ENCODE measurements around the gene GRB10. TPM values are rescaled to one million over a fixed set of nuclear protein-coding genes. Genes with fewer than 3 reads are reported as not detected.

Gene GRB10
- total RNA-seq: 10 to 100 TPM; 56.8 to 71.1 (median 61.2) TPM

DNA sequence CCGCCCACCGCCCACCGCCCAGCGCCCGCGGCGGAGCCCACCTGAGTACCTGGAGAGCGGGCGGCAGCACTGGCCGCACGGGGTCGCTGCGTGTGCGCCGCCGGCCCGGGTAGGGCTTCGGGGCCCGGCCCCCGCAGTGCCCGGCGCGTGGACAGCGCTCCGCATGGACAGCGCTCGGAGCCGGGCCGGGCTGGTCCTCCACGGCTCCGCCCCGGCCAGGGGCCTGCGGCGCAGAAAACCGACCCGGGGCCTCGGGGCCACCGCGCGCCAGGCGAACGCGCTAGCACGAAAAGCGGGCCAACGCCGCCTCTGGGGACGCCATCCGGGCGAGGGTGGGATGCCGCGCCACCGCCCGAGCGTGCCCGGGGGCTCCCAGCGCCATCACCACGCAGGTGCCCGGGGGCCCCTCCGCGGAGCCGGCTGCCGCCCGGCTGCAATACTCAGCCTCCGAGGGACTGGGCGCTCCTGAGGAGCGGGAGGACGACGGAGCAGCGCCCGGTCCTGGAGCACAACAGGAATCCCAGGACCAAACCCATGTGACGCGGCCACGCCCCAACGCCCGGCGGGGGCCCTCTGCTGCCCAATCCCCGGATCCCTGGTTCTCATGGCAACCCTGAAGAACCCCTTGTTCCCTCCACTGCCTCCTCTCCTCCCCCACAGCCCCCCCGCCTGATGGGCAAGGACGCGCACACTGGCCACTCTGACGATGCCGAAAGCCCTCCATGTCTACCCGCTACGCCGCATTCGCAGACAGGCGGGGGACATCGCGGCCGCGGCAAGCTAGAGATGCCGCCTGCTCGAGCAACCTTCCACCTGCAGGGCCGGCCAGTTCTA is at the start of gene GRB10:
Gene GRB10, minus strand, starts transcription at position 522 of the 834 bp plus-strand sequence. CDS start 50,574 bp downstream, outside the sequence.
- H3K27me3 ChIP-seq: no peaks in the 10 kb centered on the region
- peaks cover 0 to 8% of the 10 kb centered on the region in 2 donors for H3K4me1 ChIP-seq
- TF ChIP-seq, protein P1, sequence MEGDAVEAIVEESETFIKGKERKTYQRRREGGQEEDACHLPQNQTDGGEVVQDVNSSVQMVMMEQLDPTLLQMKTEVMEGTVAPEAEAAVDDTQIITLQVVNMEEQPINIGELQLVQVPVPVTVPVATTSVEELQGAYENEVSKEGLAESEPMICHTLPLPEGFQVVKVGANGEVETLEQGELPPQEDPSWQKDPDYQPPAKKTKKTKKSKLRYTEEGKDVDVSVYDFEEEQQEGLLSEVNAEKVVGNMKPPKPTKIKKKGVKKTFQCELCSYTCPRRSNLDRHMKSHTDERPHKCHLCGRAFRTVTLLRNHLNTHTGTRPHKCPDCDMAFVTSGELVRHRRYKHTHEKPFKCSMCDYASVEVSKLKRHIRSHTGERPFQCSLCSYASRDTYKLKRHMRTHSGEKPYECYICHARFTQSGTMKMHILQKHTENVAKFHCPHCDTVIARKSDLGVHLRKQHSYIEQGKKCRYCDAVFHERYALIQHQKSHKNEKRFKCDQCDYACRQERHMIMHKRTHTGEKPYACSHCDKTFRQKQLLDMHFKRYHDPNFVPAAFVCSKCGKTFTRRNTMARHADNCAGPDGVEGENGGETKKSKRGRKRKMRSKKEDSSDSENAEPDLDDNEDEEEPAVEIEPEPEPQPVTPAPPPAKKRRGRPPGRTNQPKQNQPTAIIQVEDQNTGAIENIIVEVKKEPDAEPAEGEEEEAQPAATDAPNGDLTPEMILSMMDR (IDR thresholded peaks at IDR 0.05): no peak
- H3K36me3 ChIP-seq: no peaks in the 10 kb centered on the region
- DNase-seq (ENCODE audit: low spot score in 2 of 2): no peak
- H3K9me3 ChIP-seq: no peaks in the 10 kb centered on the region
- intact Hi-C loops (cut with DNase I; ENCODE audit: low total_unique reads): no loop called here
- peak within 1 kb of the TSS in 1 of 2 donors; percentile 54 for H3K27ac ChIP-seq
- peak within 1 kb of the TSS; percentile 40 to 72 (median 58) for H3K4me3 ChIP-seq

DNA sequence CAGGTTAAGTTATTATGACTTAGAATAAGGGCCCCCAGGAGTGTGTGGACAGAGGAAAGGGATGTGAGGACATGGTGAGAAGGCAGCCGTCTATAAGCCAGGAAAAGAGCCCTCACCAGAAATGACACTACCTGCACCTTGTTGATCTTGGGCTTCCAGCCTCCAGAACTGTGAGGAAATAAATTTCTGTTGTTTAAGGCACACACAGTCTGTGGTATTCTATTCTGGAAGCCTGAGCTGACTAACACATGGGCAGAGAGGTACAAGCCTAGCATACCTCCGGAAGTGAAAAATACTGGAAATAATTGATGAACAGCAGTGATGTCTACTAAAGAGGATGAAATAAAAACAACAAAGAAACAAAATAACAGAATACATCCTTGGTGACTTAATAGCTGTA is 46.1 kb upstream of the GRB10 start:
- intact Hi-C loops (cut with DNase I; ENCODE audit: low total_unique reads): no loop called here
- H3K4me3 ChIP-seq: no peak overlapping the region

DNA sequence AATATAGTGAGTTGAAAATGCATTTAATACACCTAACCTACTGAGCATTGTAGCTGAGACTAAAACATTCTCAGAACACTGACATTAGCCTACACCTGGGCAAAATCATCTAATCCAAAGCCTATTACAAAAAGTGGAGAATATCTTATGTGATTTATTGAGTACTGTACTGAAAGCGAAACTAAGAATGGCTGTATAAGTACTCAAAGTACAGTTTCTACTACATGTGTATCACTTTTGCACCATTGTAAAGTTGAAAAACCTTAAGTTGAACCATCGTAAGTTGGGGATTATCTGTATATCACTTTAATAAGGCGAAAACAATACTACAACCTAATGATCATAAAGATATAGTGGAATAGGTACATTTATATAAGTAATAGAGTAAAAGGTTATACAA is 45.4 kb upstream of the GRB10 start:
- Histone ChIP-seq H3K9me3 (no peaks in the 10 kb centered on the region), H3K4me1 (no peaks in the 10 kb centered on the region), H3K4me3 (no peak overlapping the region), H3K36me3 (no peaks in the 10 kb centered on the region), H3K27ac (no peak overlapping the region), H3K27me3 (no peaks in the 10 kb centered on the region)
- TF ChIP-seq POLR2A (IDR thresholded peaks at IDR 0.05): no peak
- no peak for TF ChIP-seq POLR2AphosphoS5 (IDR thresholded peaks at IDR 0.05)
- TF ChIP-seq, protein P1 (IDR thresholded peaks at IDR 0.05): no peak
- DNase-seq (ENCODE audit: low spot score in 2 of 2): no peak
- intact Hi-C loops (cut with DNase I; ENCODE audit: low total_unique reads): no loop called here

More for the DNA sequence above, 46.1 kb upstream of the GRB10 start:
- TF ChIP-seq, protein P1 (IDR thresholded peaks at IDR 0.05): no peak
- TF ChIP-seq POLR2AphosphoS5 (IDR thresholded peaks at IDR 0.05) (no peak), POLR2A (IDR thresholded peaks at IDR 0.05) (no peak)
- H3K9me3 ChIP-seq: no peaks in the 10 kb centered on the region
- H3K4me1 ChIP-seq: no peaks in the 10 kb centered on the region
- no peaks in the 10 kb centered on the region for H3K36me3 ChIP-seq
- H3K27ac ChIP-seq: no peak overlapping the region
- no peaks in the 10 kb centered on the region for H3K27me3 ChIP-seq
- DNase-seq (ENCODE audit: low spot score in 2 of 2): no peak

DNA sequence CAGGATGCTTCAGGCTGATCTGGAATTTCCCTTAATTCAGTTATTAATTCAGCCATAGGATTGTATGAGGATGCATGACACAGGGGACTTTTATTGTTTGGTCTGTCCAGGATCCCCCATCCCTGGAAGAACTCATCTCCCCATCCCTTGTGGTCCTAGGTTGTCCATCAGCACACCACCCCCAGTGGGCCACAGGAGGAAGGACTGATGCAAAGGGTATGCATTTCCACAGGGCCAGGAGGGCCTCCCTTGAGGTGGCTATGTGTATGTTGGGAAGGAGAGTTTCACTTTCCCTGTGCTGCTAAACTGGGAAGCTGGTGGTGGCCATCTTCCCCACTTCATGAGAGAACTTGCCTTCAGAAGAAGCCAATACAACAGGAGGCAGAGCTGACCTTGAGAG is 44.6 kb upstream of the GRB10 start:
- Histone ChIP-seq H3K27ac (no peak overlapping the region), H3K27me3 (no peaks in the 10 kb centered on the region), H3K9me3 (no peaks in the 10 kb centered on the region), H3K4me3 (no peak overlapping the region), H3K36me3 (no peaks in the 10 kb centered on the region), H3K4me1 (no peaks in the 10 kb centered on the region)
- DNase-seq (ENCODE audit: low spot score in 2 of 2): no peak
- TF ChIP-seq, protein P1 (IDR thresholded peaks at IDR 0.05): no peak
- TF ChIP-seq POLR2A (IDR thresholded peaks at IDR 0.05): no peak
- no peak for TF ChIP-seq POLR2AphosphoS5 (IDR thresholded peaks at IDR 0.05)
- intact Hi-C loops (cut with DNase I; ENCODE audit: low total_unique reads): no loop called here

DNA sequence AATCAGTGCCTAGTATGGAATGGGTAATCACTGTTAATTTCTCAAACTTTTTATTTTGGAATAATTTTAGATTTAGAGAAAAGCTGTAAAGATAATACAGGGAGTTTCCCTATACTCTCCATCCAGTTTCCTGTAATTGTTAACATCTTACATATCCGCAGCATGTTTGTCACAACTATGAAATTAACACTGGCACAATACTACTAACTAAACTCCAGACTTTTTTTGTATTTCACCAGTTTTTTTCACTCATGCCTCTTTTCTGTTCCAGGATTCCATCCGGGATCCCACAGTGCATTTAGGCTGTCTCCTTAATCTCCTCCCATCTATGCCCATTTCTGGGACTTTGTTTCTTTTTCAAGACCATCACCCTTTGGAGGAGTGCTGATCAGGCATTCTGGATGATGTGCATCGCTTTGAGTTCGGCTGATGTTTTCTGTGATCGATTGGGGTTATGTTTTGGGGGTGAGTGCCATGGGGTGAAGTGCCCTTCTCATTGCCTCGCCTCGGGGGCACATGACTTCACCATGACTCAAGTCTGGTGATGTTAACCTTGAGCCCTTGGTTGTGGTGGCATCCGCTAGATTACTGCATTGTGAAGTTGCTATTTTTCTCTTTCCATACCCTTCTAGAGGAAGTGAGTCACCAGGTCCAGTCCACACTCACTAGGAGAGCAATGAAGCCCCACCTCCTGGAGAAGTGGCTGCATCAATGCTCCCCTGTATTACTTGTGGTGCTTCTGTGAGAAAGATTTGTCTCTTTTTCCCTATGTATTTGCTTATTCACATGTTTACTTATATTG is 43.9 kb upstream of the GRB10 start:
- intact Hi-C loops (cut with DNase I; ENCODE audit: low total_unique reads): no loop called here
- TF ChIP-seq, protein P1 (IDR thresholded peaks at IDR 0.05): no peak
- TF ChIP-seq POLR2A (IDR thresholded peaks at IDR 0.05): no peak
- TF ChIP-seq POLR2AphosphoS5 (IDR thresholded peaks at IDR 0.05): no peak
- Histone ChIP-seq H3K4me1 (no peaks in the 10 kb centered on the region), H3K9me3 (no peaks in the 10 kb centered on the region), H3K36me3 (no peaks in the 10 kb centered on the region), H3K27ac (no peak overlapping the region), H3K27me3 (no peaks in the 10 kb centered on the region), H3K4me3 (no peak overlapping the region)
- no peak for DNase-seq (ENCODE audit: low spot score in 2 of 2)

Measured in breast epithelium (tissue), 4 donors.